Hypothalamus (tissue), 51 donors: Measurements from ENCODE around the gene SAPCD2.

ENCODE experiments used
- DNase-seq, 51 donors: peaks; one replicate each; lab custom pipeline; 2025; lab: John Stamatoyannopoulos, UW

SAPCD2 gene

DNA sequence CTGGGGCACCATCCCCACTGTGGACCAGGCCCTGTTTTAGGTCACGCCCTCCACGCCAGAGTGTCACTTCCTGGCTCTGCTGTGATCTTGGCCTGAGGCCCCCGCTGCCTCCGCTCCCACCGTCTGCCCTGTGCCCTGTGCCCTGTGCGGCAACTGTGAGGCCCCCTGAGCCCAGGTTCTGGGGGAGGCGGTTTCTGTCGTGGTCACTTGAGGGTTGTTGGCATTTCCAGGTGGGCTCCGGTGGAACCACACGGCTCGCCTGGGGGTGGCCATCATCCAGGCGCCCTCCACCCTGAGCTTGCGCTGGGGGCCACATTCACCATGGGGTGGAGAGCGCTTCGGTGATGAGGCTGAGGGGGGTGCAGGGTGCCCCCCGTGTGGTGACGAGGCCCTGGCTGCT, 37.6 kb upstream of the SAPCD2 start:
- DNase-seq, result no peak

DNA sequence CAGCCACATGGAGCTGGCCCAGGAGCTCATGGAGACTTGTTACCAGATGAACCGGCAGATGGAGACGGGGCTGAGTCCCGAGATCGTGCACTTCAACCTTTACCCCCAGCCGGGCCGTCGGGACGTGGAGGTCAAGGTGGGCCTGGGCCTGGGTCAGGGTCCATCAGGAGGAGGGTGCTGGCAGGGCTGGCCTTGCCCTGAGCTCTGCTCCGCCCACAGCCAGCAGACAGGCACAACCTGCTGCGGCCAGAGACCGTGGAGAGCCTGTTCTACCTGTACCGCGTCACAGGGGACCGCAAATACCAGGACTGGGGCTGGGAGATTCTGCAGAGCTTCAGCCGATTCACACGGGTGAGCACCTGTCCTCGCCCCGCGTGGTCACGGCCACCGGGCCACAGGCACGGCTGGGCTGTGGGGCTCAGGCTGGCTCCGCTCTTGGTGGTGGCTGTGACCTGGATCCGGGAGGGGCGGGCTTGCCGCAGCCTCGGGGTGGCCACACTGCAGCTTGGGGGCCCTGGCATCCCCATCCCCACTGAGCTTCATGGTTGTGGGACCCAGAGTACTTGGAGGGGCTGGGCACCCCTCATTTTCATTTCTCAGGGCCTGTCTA, 37.1 kb upstream of the SAPCD2 start:
- no peak for DNase-seq

DNA sequence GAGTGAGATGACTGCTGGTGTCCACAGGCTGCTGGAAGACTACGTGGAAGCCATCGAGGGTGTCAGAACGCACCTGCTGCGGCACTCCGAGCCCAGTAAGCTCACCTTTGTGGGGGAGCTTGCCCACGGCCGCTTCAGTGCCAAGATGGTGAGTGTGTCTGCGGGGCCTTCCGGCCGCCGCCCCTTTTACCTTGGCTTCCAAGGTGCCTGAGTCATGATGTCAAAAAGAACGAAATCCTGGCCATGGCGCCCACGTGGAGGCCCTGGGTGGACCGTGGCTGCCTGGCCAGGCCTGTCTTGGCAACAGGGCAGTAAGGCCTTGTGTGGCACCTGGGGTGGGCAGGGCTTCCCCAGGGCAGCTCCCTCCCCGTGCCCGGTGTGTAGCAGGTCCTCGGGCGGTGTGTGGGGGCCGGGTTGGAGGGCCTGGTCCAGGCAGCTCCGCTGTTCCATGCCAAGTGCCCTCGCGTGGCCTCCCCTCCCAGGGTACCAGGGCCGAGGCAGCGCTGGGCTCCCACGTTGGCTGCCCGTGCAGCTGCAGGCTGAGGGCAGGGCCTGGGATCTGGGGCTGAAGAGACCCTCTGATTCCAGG, 36.4 kb upstream of the SAPCD2 start:
- no peak for DNase-seq

DNA sequence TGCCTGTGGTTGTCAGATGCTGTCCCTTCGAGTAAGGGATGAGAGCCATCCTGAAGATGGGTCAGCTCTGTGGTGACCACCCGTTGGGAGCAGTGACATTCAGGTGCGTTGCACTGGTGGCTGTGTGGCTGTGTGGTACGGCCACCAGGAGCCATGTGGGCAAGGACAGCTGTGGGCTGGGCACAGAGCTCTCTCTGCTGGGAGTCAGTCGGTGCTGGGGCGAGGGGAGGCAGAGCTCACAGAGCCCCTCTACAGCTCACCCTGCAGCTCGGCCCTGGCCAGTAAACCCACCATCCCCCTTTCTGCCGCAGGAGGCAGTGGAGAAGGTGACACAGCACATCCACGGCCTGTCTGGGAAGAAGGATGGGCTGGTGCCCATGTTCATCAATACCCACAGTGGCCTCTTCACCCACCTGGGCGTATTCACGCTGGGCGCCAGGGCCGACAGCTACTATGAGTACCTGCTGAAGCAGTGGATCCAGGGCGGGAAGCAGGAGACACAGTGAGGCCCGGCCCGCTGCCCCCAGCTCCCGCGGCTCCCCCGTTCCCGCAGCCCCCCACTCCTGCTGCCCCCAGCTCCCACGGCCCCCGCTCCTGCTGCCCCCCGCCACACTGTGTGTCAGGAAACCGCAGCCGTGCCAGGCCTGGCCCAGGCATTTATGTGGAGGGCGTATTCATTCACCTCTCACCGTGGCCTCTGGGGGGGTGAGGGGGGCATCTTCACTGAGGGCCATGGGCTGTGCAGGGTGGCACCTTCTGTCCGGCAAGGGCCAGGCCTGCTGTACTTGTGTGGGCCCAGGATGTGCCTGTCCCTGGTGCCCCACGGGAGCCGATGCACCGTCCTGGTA, 35.7 kb upstream of the SAPCD2 start:
- DNase-seq, result no peak

DNA sequence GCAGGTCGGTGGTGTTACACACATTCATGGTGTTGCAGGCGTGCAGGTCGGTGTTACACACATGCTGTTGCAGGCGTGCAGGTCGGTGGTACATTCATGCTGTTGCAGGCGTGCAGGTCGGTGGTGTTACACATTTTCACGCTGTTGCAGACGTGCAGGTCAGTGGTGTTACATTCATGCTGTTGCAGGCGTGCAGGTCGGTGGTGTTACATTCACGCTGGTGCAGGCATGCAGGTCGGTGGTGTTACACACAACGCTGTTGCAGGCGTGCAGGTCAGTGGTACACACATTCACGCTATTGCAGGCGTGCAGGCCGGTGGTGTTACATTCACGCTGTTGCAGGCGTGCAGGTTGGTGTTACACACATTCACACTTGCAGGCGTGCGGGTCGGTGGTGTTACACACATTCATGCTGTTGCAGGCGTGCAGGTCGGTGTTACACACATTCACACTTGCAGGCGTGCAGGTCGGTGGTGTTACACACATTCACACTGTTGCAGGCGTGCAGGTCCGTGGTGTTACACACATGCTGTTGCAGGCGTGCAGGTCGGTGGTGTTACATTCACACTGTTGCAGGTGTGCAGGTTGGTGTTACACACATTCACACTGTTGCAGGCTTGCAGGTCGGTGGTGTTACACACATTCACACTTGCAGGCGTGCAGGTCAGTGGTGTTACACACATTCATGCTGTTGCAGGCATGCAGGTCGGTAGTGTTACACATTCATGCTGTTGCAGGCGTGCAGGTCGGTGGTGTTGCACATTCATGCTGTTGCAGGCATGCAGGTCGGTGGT, 33.0 kb upstream of the SAPCD2 start:
- no peak for DNase-seq

DNA sequence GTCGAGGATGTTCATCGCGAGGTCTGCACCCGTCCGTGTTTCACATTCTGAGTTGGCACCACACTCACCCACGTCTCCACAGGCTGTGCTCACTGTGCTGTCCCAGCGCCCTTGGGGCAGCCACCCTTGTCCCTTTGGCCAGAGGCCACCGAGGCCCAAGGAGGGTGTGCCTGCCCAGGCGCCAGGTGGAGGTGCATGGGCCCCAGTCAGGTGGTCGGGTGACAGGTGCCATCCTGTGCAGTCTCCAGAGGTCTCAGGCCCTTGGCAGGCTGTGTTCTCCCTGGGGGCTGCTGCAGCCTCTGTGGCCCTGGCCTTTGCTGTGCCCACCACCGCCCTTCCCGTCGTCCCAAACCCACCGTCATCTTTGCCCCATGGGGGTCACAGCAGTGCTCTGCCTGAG, 28.9 kb upstream of the SAPCD2 start:
- no peak for DNase-seq

DNA sequence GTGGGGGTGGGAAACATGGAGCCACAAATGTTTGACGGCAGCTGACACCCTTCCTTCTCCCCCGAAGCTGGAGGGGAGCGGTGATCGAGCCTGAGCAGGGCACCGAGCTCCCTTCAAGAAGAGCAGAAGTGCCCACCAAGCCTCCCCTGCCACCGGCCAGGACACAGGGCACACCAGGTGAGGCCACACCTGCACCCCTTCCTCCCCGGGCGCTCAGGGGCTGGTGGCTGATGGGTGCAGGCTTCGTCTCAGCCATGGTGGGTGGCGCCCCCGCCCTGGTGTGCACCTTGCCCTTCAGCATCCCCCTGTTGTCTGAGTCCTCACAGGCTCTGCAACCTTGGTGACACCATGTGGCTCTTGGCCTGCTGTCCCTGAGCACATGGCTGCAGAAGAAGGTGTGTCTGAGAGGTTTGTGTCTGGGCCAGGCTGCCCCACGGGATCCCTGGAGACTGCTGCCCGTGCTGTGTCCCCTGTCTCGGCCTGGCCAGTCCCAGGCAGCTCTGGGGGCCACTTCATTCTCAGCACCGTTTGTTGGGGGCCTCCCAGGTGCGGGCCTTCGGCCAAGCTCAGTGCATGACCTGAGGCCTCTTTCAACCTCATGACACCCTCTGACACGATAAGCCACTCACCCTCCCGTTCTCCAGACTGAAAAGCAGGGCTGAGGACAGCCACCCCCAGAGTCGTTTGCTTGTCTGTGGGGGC, 27.6 kb upstream of the SAPCD2 start:
- DNase-seq, result no peak

DNA sequence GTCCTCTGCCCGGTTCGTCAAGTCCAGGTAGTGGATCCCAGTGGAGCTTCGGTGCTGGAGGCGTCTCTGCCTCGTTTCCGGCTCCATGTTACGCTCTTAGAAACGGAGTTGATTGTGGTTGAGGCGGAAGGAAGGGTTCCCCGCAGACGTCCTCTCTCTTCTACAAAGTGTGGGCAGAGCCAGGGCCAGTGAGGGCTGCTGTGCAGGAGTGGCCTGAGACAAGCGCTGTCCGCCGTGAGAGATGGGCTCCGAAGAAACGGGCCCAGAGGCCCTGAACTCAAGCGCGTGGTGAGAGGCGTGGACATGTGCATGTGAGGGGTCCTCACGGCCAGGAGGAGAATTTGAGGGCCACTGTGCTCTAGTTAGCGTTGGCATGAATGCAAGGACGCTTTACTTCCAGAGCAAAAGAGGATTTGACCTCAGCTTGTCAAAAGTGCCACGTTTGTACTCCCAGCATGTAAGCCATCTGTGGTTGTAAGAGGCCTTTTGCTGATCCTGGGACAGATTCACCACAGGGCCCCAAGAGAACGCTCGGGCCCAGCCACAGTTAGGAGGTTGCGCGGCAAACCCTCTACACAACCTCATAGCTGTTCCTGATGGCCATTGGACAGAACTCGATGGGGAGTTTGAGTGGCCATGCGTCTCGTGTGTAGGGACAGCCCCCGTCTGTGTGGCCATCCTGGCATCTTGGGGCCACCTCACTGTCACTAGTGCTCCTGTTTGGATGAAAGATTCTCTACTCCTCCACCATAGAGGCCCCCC, 26.6 kb upstream of the SAPCD2 start:
- no peak for DNase-seq

DNA sequence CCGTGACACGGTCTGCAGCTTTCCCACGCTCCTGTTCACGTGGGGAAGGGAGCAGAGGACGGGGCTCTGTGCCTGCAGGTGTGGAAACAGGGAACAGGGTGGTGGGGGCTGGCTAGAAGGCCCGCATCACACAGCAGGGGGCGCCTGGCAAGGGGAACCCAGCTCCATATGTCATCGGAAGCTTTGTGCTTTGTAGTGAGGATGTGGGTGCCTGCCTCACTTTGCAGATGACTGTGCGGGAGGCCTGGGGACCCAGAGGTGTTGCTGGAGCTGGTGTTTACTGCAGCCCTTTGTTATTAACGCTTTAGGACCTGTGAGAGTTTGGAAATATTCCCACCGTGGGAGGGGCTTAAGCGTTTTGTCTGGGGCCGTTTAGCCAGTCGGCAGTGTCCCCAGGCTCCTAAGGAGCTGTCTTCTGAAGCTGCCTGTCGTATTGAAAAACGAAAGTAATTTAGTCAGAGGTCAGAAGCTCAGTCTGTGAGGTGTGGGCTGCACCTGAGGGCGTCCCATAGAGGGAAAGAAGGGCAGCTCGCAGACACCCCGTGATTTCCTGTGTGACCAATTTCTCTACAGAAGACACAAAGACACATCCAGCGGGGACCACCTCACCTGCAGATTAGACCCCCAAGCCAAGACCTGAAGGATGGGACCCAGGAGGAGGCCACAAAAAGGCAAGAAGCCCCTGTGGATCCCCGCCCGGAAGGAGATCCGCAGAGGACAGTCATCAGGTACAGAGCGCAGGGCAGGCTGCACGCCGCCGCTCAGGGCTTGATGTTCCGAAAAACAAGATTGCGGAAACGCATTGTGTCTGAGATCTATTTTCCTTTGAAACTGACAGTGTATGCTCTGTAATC, 25.5 kb upstream of the SAPCD2 start:
- DNase-seq, result no peak

DNA sequence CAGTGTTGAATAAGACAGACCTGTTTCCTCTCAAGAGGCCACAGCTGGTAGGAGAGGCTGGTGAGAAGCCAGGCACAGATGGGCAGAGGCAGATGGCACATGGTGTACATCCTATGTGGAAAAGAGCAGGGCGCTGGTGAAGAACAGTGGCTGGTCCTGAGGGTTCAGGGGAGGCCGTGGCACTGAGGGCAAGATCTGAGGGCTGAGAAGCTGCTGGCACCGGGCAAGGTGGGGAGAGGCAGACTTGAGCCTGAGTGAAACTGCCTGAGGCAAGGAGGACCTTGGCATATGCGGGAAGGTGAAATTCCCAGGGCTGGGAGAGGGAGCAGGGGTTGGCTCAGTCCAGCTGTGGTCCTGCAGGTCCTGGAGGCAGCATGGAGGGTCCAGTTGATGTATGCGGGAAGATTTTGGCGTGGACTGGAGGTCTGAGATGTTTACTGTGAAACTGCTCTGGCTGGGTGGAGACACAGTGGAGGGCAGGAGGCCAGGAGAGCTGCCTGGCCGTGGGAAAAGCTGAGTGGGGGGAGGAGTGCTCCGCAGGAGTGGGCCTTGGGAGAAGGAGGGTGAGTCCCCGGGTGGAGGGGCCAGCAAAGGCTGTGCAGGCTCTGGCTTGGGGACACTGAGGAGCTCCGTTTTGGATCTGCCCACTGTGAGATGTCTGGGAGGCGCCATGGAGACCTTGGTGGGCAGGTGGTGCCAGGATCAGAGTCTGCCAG, 19.0 kb upstream of the SAPCD2 start:
- DNase-seq, result peak in 3 of 51 donors; percentile 18 to 49 (median 22)

DNA sequence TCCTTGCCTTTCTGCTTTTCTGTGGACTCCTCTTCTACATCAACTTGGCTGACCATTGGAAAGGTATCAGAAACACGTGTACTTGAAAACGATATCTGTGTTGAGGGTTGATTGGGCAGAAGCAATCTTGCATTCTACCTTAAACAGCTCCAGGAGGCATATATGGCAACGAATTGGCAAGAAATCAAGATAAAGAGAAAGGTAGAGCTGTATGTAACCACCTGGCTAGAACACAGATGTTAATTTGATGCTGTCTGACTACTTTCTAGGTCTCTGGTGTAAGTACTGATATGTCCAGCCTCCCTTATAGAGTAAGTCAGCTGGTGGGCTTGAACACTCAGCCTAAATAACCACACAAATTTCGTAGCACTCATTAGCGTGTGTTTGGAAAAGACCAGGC, 17.8 kb upstream of the SAPCD2 start:
- DNase-seq, result no peak

DNA sequence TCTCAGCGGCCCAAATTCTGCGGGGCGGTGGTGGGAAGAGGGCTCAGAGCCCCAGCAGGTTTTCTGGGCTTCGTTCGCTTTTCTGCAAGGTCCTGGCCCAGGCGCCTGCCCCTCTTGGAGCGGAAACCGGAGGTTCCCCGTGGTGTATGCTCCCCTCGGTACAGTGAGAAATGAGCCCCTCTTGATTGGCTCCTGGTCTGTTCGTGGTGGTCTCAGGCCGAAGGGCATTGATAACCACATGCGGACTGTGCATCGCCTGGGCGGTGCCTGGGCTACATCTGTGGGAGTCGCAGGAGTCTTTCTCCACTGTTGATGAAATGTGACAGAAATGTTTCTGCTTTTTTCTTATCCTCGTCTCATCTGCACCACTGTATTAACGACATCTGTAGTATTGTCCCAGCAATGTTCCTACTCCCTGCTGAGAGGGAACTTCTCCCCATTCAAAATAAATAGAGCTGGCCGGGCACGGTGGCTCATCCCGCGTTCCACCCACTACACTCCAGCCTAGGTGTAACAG, 17.1 kb upstream of the SAPCD2 start:
- DNase-seq, result no peak

DNA sequence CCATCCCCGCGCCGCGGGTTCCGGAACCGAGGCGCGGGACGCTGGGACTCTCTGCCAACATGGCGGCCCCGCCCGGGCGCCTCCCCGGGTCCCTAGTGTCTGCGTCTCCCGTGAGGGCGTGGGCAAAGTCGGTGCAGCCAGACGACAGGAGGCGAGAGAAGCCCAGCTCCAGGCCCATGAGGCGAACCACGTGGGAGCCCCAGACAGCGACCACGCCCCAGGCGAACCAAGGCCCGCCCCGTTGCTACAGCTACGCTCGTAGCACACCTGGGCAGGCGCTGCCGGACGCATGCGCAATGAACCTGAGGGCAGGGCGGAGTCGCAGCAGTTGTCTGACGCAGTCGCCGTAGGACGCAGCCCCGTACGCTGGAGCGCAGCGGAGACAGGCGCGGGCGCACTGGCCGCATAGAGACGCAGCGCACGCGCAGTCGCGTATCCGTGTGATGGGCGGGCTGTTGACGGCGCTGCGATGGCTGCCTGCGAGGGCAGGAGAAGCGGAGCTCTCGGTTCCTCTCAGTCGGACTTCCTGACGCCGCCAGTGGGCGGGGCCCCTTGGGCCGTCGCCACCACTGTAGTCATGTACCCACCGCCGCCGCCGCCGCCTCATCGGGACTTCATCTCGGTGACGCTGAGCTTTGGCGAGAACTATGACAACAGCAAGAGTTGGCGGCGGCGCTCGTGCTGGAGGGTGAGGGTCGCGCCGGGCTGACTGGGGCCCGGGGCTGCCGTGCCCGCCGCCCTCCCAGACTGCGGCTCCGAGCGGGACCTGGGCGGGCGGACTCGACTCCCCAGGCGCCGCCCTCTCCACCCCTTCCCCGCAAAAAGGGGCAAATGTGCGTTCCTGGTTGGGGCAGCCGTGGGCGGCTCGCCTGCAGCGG, 16.4 kb upstream of the SAPCD2 start, which contains the start of gene MAN1B1:
TSS of gene MAN1B1 (plus strand) at position 455 of the 878 bp plus-strand sequence. CDS start at position 470, 15 bp downstream.
- peak; percentile 77 to 98 (median 95) for DNase-seq

DNA sequence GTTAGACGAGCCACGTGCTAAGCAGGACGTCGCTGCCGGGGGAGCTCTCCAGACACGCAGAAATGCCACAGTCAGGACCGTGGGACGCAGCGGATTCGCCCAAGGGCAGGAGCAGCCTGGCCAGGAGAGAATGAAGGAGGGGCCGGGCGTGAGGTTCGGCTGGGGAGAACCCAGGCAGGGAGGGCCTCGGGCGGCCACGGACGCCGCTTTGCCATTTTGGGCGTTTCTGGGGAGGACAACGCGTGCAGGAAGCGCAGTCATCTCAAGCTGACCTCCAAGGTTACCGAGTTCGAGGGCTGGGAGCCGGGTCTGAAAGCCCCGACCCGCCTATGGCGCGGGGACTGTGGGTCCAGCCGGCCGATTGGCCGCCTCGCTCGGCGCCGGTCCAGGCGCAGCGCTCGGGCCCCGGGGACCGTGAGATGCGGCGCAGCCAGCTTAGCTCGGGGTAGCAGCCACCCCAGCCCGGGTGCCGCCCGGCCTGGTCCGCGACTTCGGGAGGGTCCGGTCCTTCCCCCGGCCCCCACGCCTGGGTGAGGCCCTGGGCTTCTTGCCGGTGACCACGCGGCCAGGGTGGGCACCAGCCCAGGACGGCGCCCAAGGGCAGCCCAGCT, 15.7 kb upstream of the SAPCD2 start:
- DNase-seq, result peak in 1 of 51 donors; percentile 58

DNA sequence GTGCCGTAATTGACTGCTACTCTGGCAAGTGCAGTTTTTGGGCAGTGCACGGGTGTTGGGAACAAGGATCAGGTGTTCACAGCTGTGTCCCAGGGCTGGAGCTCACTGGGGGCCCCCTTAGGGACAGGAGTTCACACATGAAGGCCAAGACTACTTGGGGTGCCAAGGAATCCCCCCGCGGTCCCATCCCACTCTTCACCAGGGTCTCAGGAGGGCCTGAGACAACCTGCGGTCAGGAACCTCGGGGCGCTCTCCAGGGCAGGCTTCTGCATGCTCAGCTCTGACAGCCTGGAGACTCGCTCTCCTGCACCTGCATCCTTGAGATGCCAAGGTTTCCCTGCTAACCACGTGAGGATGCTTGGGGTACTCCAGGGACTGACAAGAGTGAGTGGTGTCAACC, 14.2 kb upstream of the SAPCD2 start:
- no peak for DNase-seq

DNA sequence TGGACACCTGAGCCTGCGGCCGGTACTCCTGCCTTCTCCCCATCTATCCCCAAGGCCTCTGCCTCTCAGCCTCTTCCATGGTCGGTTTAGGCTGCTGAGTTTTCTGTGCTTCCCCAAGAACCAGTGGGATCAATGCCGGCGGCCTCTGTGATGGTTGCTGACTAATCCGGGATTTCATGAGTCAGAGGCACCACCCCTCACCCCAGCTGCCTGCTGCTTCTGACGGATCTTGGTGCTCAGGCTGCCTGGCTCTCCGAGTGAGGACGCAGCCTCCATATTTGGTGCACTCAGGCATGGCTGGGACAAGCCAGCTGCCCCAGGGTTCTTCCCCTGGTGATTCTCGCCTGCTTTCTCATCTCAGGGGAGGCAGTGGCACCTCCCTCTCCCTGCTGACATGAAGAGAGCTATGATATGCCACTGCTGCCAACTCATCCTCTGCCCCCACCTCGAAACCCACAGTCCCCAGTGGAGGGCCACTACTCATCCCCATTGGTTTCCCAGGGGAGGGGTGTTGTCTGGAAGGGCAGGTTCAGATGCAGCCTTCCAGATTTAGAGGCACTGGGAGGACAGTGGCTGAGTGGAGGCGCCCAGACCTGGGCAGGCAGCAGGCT, 13.1 kb upstream of the SAPCD2 start:
- peak in 5 of 51 donors; percentile 25 to 82 (median 44) for DNase-seq
